K562 (cell line): ENCODE measurements around the gene ITGAD. TPM values are rescaled to one million over a fixed set of nuclear protein-coding genes. Genes with fewer than 3 reads are reported as not detected.

ENCODE experiments used
- ATAC-seq: fragments of 200-7000 bp; cut with Tn5 transposase; 3 replicates; pipeline ENCODE4 v1.9.1; 2020; ENCODE audit warnings: moderate library complexity
- BruUV-seq: library from RNA; stranded (reverse); fragments of 400-500 nt; replicated peaks from 2 replicates; lab custom pipeline; 2021; lab: Mats Ljungman, UMichigan
- CTCF ChIA-PET: fragments of 300-600 bp; formaldehyde crosslinking; extraction: SDS; loops from one replicate; lab custom pipeline; 2021; ENCODE audit warnings: low intra/inter-chr PET ratio; lab: Yijun Ruan, JAX
- POLR2A ChIA-PET: fragments of 300-600, 350-650 bp; sonication (Branson Sonifier 250); formaldehyde crosslinking; extraction: SDS; loops from one replicate; lab custom pipeline; 2021; ENCODE audit warnings: antibody characterized with exemption, inconsistent platforms; lab: Yijun Ruan, JAX
- DNase-seq, 4 experiments: peaks; one replicate each; pipeline versions ENCODE4 v3.0.0 to v3.0.0-alpha.2; 2011 to 2018; ENCODE audit warnings: low spot score in 3 of 4, mixed read lengths in 3 of 4; ENCODE audit errors: extremely low read depth in 1 of 4
- FAIRE-seq: peaks from 2 replicates; lab custom pipeline; 2011; peaks lifted over from hg19 to GRCh38; lab: Jason Lieb, UNC
- H2AFZ ChIP-seq: 2 replicates; pipeline ENCODE4 v1.6.0; 2011; ENCODE audit warnings: low read depth, low read length, control low read depth, inconsistent platforms
- H3K27ac ChIP-seq: fragments of 200-600 bp; 3 replicates; pipeline ENCODE4 v1.8.0; 2011; ENCODE audit warnings: low read depth, mild to moderate bottlenecking, control low read depth, inconsistent platforms, low read length, moderate library complexity, mixed read lengths; ENCODE audit errors: extremely low read depth
- H3K27me3 ChIP-seq, 2 experiments: fragments of 300-600 bp in 1 of 2; 2 replicates in 1 of 2; 3 replicates in 1 of 2; pipeline versions ENCODE4 v1.6.0 to v1.8.0; 2011; ENCODE audit warnings: inconsistent platforms in 2 of 2, low read length in 2 of 2, mild to moderate bottlenecking in 1 of 2, mixed read lengths in 1 of 2, moderate library complexity in 1 of 2; ENCODE audit not compliant: control insufficient read depth in 2 of 2, insufficient read depth in 2 of 2
- H3K36me3 ChIP-seq: fragments of 300-600 bp; 3 replicates; pipeline ENCODE4 v1.8.0; 2011; ENCODE audit warnings: mild to moderate bottlenecking, low read length, inconsistent platforms; ENCODE audit not compliant: control insufficient read depth, insufficient read depth
- H3K4me1 ChIP-seq, 2 experiments: fragments of 200-600 bp in 1 of 2; replicated peaks in 1 of 2; 2 replicates in 1 of 2; 3 replicates in 1 of 2; pipeline versions ENCODE4 v1.5.1 to v1.8.0; 2011; ENCODE audit warnings: inconsistent platforms in 2 of 2, low read length in 2 of 2, mild to moderate bottlenecking in 1 of 2, mixed read lengths in 1 of 2, moderate library complexity in 1 of 2; ENCODE audit not compliant: control insufficient read depth in 2 of 2, insufficient read depth in 2 of 2
- H3K4me2 ChIP-seq: 2 replicates; pipeline ENCODE4 v1.6.1; 2011; ENCODE audit warnings: low read length, control low read depth, inconsistent platforms, mixed read lengths; ENCODE audit not compliant: insufficient read depth
- H3K4me3 ChIP-seq: fragments of 200-600 bp; sonication (generic), shearing (Covaris generic); 2 replicates; pipeline ENCODE4 v1.5.1; 2016; ENCODE audit warnings: control low read depth, inconsistent platforms
- H3K79me2 ChIP-seq: fragments of 200-600 bp; 3 replicates; pipeline ENCODE4 v1.8.0; 2011; ENCODE audit warnings: low read length, inconsistent platforms; ENCODE audit not compliant: control insufficient read depth, insufficient read depth
- H3K9ac ChIP-seq, 2 experiments: 2 replicates each; pipeline versions ENCODE4 v1.6.0 to v1.6.1; 2011; ENCODE audit warnings: low read depth in 2 of 2, low read length in 2 of 2, control low read depth in 1 of 2, inconsistent platforms in 1 of 2, mild to moderate bottlenecking in 1 of 2, mixed read lengths in 1 of 2; ENCODE audit not compliant: insufficient read depth in 1 of 2
- H3K9me1 ChIP-seq: one replicate; pipeline ENCODE4 v1.6.0; 2011; ENCODE audit warnings: inconsistent platforms, mild to moderate bottlenecking, low read length, moderate library complexity; ENCODE audit not compliant: control insufficient read depth, insufficient read depth
- H3K9me3 ChIP-seq: replicated peaks from 2 replicates; pipeline ENCODE4 v1.5.1; 2011; ENCODE audit warnings: low read depth, low read length, inconsistent platforms; ENCODE audit not compliant: control insufficient read depth, insufficient read depth
- H4K20me1 ChIP-seq: replicated peaks from 2 replicates; pipeline ENCODE4 v1.6.1; 2011; ENCODE audit warnings: low read length, inconsistent platforms, mixed read lengths; ENCODE audit not compliant: control insufficient read depth, insufficient read depth
- BCOR ChIP-seq: fragments of 450-650 bp; IDR thresholded peaks from 2 replicates; pipeline ENCODE4 v1.6.1; 2016
- DMBX1 ChIP-seq: fragments of 250-450 bp; sonication (Bioruptor Pico); IDR thresholded peaks from 2 replicates; pipeline ENCODE4 v1.8.0; 2022; ENCODE audit warnings: inconsistent platforms, mild to moderate bottlenecking, moderate library complexity, borderline replicate concordance
- KDM2B ChIP-seq: fragments of 250-450 bp; sonication (Bioruptor Pico); IDR thresholded peaks from 2 replicates; pipeline ENCODE4 v1.8.0; 2021; ENCODE audit warnings: mild to moderate bottlenecking, moderate library complexity
- MTA1 ChIP-seq: fragments of 450-650 bp; IDR thresholded peaks from 2 replicates; pipeline ENCODE4 v1.6.1; 2017; ENCODE audit warnings: borderline replicate concordance
- MTA3 ChIP-seq: fragments of 450-650 bp; formaldehyde crosslinking; IDR thresholded peaks from 2 replicates; pipeline ENCODE4 v1.6.1; 2017; ENCODE audit warnings: mild to moderate bottlenecking, borderline replicate concordance
- NFATC3 ChIP-seq: fragments of 450-650 bp; IDR thresholded peaks from 2 replicates; pipeline ENCODE4 v1.6.1; 2017; ENCODE audit warnings: mild to moderate bottlenecking
- NFIC ChIP-seq: fragments of 450-650 bp; IDR thresholded peaks from 2 replicates; pipeline ENCODE4 v1.6.1; 2017; ENCODE audit warnings: mild to moderate bottlenecking, inconsistent platforms
- SRF ChIP-seq, 2 experiments: fragments of 250-450, 450-650 bp in 1 of 2; sonication (Bioruptor Pico) in 1 of 2; sonication (generic) in 1 of 2; formaldehyde crosslinking; IDR thresholded peaks; 2 replicates each; pipeline versions ENCODE4 v1.5.0 to v1.5.1; 2020 to 2022; ENCODE audit warnings: mild to moderate bottlenecking in 1 of 2, missing genetic modification reagents in 1 of 2
- SUPT5H ChIP-seq: fragments of 450-650 bp; IDR thresholded peaks from 2 replicates; pipeline ENCODE4 v1.6.1; 2016
- ZBTB7A ChIP-seq: IDR thresholded peaks from 2 replicates; pipeline ENCODE4 v1.6.1; 2011; ENCODE audit warnings: low read depth, mild to moderate bottlenecking, low read length, moderate library complexity, borderline replicate concordance; ENCODE audit not compliant: control insufficient read depth
- ZBTB8A ChIP-seq: fragments of 450-650 bp; IDR thresholded peaks from 2 replicates; pipeline ENCODE4 v1.6.1; 2018; ENCODE audit warnings: mild to moderate bottlenecking, moderate library complexity; ENCODE audit not compliant: partially characterized antibody
- ZNF121 ChIP-seq: sonication (generic); formaldehyde crosslinking; conservative IDR thresholded peaks from 2 replicates; pipeline ENCODE4 v1.8.0; 2022; ENCODE audit warnings: missing genetic modification reagents
- ZNF140 ChIP-seq: fragments of 250-450 bp; sonication (Bioruptor Pico); IDR thresholded peaks from 2 replicates; pipeline ENCODE4 v1.8.0; 2021; ENCODE audit warnings: moderate library complexity, mild to moderate bottlenecking, inconsistent platforms
- ZNF165 ChIP-seq: fragments of 250-450 bp; sonication (Bioruptor Pico); IDR thresholded peaks from 2 replicates; pipeline ENCODE4 v1.4.0; 2020; ENCODE audit warnings: borderline replicate concordance
- ZNF3 ChIP-seq: fragments of 250-450 bp; sonication (Bioruptor Pico); IDR thresholded peaks from 2 replicates; pipeline ENCODE4 v1.5.0; 2021; ENCODE audit warnings: mild to moderate bottlenecking, moderate library complexity
- ZZZ3 ChIP-seq: fragments of 450-650 bp; IDR thresholded peaks from 2 replicates; pipeline ENCODE4 v1.6.1; 2016; ENCODE audit warnings: antibody characterized with exemption, mild to moderate bottlenecking, moderate library complexity
- WGBS: fragments of 100-300 bp; shearing (Covaris generic); methylation state at CpG from one replicate; pipeline ENCODE4 v1.1.6; 2016; ENCODE audit warnings: low coverage, mixed read lengths; ENCODE audit not compliant: insufficient coverage; ENCODE audit errors: missing lambda C conversion rate; 5-methylcytosine and 5-hydroxymethylcytosine counted together
- in situ Hi-C: fragments of 300-500 bp; cut with MboI; formaldehyde crosslinking; loops from 4 replicates; pipeline ENCODE4 v1.15.0; 2018; ENCODE audit warnings: inconsistent platforms, mixed read lengths
- intact Hi-C: fragments of 100-400 bp; cut with micrococcal nuclease; formaldehyde crosslinking; loops from 2 replicates; pipeline ENCODE4 v1.14.2; 2022
- polyA plus RNA-seq, 8 experiments: library from polyadenylated mRNA; depleted of rRNA in 4 of 8; stranded (reverse) in 5 of 8; unstranded in 3 of 8; fragments of >200 nt; fragmentation: Nextera tagmentation in 2 of 8; fragmentation: Illumina TruSeq in 1 of 8; extraction: Ambion mirVana in 2 of 8; extraction: Trizol in 1 of 8; gene quantifications; 2 replicates each; pipeline versions ENCODE4 v1.2.1 to v1.2.3, GENCODE V29; 2011 to 2014; ENCODE audit warnings: inconsistent platforms in 1 of 8, missing spikeins in 1 of 8
- total RNA-seq, 7 experiments: library from RNA; depleted of rRNA in 6 of 7; stranded (reverse); fragments of >200 nt in 6 of 7; fragmentation: Illumina TruSeq in 2 of 7; extraction: Trizol in 2 of 7; gene quantifications; 2 replicates each; pipeline versions ENCODE4 v1.2.1 to v1.2.3, GENCODE V29; 2011 to 2021; ENCODE audit warnings: low replicate concordance in 1 of 7
- TF ChIP-seq, protein P1 (sequence below): fragments of 450-650 bp; IDR thresholded peaks from 2 replicates; pipeline ENCODE4 v1.6.1; 2016; ENCODE audit warnings: borderline replicate concordance
- TF ChIP-seq, protein P2 (sequence below): fragments of 250-450 bp; sonication (Bioruptor Pico); IDR thresholded peaks from 2 replicates; pipeline ENCODE4 v1.5.0; 2022; ENCODE audit warnings: mild to moderate bottlenecking
- TF ChIP-seq, protein P3 (sequence below): fragments of 250-450 bp; sonication (Bioruptor Pico); IDR thresholded peaks from 2 replicates; pipeline ENCODE4 v1.5.1; 2021; ENCODE audit warnings: mild to moderate bottlenecking

The ITGAD gene
- total and polyA plus RNA-seq, 9 of the 15 experiments (the other 6 are each of a cell fraction or from before 2014, with no cell fraction given), result not detected

DNA sequence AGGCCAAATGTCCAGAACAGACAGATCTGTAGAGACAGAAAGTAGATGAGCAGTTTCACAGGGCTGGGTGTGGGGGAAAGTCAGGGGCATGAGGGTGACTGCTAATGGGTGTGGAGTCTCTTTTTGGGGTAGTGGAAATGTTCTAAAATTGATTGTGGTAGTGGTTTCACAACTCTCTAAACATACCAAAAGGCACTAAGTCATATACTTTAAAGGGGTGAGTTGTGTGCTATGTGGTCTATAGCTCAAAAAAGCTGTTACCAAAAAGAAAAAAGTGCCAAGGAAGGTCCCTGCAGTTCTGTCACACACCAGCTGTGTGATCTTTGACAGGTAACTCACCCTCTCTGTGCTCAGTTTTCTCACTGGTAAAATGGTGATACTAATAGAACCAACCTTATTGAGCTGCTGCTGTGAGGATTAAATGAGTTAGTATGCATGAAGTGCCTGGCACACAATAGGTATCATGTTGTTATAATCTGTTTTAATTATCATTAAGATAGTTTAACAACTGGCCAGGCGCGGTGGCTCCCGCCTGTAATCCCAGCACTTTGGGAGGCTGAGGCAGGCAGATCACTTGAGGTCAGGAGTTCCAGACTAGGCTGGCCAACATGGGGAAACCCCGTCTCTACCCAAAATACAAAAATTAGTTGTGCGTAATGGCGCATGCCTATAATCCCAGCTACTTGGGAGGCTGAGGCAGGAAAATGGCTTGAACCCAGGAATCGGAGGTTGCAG lies 27.8 kb upstream of the ITGAD start:
- Histone ChIP-seq H2AFZ (no peak overlapping the region), H3K27me3 (peaks cover 4 to 39% of the 10 kb centered on the region in 2 experiments; a peak in 4 of 5 replicates), H3K9ac (no peak overlapping the region), H3K9me1 (no peaks in the 10 kb centered on the region), H3K36me3 (no peaks in the 10 kb centered on the region), H3K27ac (no peak overlapping the region), H3K4me2 (no peak overlapping the region), H4K20me1 (no peaks in the 10 kb centered on the region), H3K9me3 (no peaks in the 10 kb centered on the region), H3K4me1 (peaks cover 0 to 3% of the 10 kb centered on the region in 2 experiments; a peak in 2 of 5 replicates), H3K4me3 (no peak overlapping the region), H3K79me2 (no peaks in the 10 kb centered on the region)
- POLR2A ChIA-PET, result no interaction called here
- BruUV-seq, result no TSS peak
- no peak for FAIRE-seq
- no peak for ATAC-seq
- no peak for DNase-seq
- CTCF ChIA-PET, result no interaction called here
- WGBS, result 35% methylated on average over 7 of the region's 7 CpGs
- in situ Hi-C loops (no loop called here), intact Hi-C loops (no loop called here)
- TF ChIP-seq SRF (CRISPR knock-in tag; IDR thresholded peaks at IDR 0.05), result no peak
- no peak for TF ChIP-seq NFIC
- TF ChIP-seq ZBTB8A, result no peak
- no peak for TF ChIP-seq ZNF140 (CRISPR knock-in tag)
- TF ChIP-seq SUPT5H, result no peak
- TF ChIP-seq ZNF121 (CRISPR knock-in tag), result no peak
- TF ChIP-seq NFATC3, result no peak
- no peak for TF ChIP-seq MTA3
- no peak for TF ChIP-seq ZNF3
- TF ChIP-seq KDM2B (CRISPR knock-in tag), result no peak
- no peak for TF ChIP-seq ZBTB7A
- TF ChIP-seq MTA1, result no peak
- TF ChIP-seq ZNF165 (CRISPR knock-in tag), result no peak
- TF ChIP-seq ZZZ3, result no peak
- TF ChIP-seq, protein P1, sequence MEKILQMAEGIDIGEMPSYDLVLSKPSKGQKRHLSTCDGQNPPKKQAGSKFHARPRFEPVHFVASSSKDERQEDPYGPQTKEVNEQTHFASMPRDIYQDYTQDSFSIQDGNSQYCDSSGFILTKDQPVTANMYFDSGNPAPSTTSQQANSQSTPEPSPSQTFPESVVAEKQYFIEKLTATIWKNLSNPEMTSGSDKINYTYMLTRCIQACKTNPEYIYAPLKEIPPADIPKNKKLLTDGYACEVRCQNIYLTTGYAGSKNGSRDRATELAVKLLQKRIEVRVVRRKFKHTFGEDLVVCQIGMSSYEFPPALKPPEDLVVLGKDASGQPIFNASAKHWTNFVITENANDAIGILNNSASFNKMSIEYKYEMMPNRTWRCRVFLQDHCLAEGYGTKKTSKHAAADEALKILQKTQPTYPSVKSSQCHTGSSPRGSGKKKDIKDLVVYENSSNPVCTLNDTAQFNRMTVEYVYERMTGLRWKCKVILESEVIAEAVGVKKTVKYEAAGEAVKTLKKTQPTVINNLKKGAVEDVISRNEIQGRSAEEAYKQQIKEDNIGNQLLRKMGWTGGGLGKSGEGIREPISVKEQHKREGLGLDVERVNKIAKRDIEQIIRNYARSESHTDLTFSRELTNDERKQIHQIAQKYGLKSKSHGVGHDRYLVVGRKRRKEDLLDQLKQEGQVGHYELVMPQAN, result no peak
- TF ChIP-seq, protein P2, sequence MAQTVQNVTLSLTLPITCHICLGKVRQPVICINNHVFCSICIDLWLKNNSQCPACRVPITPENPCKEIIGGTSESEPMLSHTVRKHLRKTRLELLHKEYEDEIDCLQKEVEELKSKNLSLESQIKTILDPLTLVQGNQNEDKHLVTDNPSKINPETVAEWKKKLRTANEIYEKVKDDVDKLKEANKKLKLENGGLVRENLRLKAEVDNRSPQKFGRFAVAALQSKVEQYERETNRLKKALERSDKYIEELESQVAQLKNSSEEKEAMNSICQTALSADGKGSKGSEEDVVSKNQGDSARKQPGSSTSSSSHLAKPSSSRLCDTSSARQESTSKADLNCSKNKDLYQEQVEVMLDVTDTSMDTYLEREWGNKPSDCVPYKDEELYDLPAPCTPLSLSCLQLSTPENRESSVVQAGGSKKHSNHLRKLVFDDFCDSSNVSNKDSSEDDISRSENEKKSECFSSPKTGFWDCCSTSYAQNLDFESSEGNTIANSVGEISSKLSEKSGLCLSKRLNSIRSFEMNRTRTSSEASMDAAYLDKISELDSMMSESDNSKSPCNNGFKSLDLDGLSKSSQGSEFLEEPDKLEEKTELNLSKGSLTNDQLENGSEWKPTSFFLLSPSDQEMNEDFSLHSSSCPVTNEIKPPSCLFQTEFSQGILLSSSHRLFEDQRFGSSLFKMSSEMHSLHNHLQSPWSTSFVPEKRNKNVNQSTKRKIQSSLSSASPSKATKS (CRISPR knock-in tag), result no peak
- TF ChIP-seq BCOR, result peak; percentile 43; the same call in 1 of the 2 replicates
- TF ChIP-seq, protein P3, sequence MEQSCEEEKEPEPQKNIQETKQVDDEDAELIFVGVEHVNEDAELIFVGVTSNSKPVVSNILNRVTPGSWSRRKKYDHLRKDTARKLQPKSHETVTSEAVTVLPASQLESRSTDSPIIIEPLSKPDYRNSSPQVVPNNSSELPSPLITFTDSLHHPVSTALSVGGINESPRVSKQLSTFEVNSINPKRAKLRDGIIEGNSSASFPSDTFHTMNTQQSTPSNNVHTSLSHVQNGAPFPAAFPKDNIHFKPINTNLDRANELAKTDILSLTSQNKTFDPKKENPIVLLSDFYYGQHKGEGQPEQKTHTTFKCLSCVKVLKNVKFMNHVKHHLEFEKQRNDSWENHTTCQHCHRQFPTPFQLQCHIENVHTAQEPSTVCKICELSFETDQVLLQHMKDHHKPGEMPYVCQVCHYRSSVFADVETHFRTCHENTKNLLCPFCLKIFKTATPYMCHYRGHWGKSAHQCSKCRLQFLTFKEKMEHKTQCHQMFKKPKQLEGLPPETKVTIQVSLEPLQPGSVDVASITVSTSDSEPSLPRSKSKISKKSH (CRISPR knock-in tag), result no peak
- no peak for TF ChIP-seq DMBX1
